HG02973 (cell line): ENCODE measurements around the gene NCBP3.

Experiments used
- ATAC-seq: cut with Tn5 transposase; IDR thresholded peaks from one replicate; pipeline ENCODE4 v1.9.1; 2021; ENCODE audit warnings: moderate library complexity; ENCODE audit not compliant: unreplicated experiment

The NCBP3 gene

GRCh38 chr17:3761036-3761917 lies 84.8 kb downstream of the NCBP3 start:
- no peak for ATAC-seq

GRCh38 chr17:3759597-3760216 lies 86.3 kb downstream of the NCBP3 start:
- no peak for ATAC-seq

DNA sequence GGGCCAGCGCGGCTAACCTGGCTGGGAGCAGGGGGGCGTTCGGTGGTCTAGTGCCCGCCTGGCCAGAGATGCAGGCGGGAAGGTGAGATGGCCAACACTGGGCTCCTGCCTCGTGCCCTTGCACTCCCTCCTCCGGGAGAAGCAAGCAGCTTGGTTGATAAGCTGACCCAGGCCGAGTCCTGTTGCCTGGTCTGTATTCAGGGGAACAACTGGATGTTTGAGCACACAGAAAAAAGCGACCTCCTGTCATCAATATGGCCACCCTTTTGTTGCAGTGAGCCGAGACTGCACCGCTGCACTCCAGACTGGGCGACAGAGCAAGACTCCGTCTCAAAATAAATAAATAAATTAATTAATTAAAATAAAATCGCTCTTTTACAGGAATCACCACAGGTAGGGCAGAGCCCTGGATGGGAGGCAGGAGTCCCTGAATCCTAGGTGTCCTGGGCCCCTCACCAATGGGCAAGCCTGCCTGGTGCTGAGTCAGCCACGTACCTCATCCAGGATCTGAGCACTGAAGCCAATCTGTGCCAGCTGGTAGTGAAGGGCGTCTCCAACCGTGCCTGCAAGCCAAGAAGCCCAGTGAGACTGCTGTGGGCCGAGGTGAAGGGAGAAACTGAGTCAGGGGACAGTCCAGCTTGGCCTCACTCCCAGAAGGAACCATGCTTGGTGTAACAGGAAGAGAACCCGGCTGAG lies 90.6 kb downstream of the NCBP3 start:
- ATAC-seq: no peak

DNA sequence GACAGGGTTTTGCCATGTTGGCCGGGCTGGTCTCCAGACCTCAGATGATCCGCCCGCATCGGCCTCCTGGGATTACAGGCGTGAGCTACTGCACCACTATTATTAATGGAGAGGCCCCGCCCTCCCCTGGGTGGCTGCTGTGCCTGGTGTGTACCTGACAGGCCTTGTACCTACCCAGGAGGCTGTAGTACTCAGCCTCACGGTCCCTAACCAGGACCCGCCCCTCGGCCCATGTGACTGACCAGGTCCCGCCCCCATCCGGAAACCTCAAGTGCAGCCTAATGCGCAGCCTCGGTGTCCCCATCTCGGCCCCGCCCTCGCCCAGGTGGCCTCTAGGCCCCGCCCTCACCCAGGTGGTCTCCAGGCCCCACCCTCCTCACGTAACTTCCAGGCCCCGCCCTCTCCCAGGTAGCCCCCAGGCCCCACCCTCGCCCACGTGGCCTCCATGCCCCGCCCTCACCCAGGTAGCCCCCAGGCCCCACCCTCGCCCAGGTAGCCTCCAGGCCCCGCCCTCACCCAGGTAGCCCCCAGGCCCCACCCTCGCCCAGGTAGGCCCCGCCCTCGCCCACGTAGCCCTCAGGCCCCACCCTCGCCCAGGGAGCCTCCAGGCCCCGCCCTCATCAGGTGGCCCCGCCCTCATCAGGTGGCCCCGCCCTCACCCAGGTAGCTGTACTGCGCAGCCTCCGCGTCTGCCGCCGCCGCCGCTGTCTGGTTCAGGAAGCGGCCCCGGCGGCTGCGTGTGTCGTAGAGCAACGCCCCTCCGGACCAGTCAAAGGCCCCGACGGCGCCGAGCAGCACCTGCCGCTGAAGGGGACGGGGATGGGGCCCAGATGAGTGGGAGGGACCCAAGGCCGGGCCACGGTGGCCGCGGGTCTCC lies 91.3 kb downstream of the NCBP3 start:
- ATAC-seq: no peak

- ATAC-seq: no peak
These were observed 92.0 kb downstream of the NCBP3 start for GRCh38 chr17:3754066-3754457.

DNA sequence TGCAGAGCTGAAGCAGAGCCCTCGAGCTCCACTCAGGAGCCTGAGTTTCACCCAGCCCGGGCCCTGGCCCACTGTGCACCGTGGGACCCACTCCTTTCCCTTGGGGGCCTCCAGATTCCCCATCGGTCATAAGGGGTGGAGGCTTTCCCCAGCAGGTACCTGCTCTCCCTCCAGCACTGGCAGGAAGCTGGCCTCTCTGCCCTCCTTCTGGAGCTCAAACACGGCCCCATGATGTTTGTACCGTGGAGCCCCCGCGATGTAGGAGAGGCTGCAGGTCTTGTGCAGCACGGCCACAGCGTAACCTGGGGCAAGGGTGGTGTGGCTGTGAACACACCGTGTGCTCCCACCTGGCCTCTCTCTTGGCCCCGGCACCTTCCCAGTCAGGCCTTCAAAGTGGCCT lies 92.4 kb downstream of the NCBP3 start:
- no peak for ATAC-seq
